ENCODE measurements around the gene EDDM13. TPM values are rescaled to one million over a fixed set of nuclear protein-coding genes. Genes with fewer than 3 reads are reported as not detected.

Gene EDDM13
- total RNA-seq, 2 experiments from 2014 or later: not detected

DNA sequence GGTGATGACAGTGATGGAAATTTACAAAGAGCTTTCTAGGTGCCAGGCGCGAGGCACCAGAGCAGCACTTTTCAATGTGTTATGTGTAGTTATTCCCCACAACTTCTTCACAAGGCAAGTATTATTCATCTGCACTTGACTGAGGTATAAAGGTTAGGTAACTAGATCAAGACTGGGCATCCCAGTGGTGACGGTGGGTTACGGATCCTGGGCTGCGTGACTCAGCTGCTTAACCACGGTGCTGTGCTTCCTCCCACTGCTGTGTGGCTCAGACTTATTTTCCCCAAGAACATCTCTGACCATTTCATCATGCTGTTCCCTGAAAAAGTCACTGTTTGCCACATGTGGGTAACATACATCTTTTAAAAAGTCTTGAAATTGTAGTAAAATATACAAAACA is 19.3 kb downstream of the EDDM13 start:
- H3K9me3 Mint-ChIP-seq: no peaks in the 10 kb centered on the region
- H3K4me3 Mint-ChIP-seq: no peak overlapping the region
- Histone ChIP-seq H3K4me3 (ENCODE audit: low read length) (no peak overlapping the region), H3K36me3 (ENCODE audit: insufficient read depth, low read length) (peaks cover 11% of the 10 kb centered on the region), H3K9me3 (ENCODE audit: control insufficient read depth in 1 of 2, insufficient read depth in 1 of 2, low read length in 2 of 2) (no peaks in the 10 kb centered on the region), H3K4me1 (ENCODE audit: insufficient read depth, low read length) (no peaks in the 10 kb centered on the region), H3K27ac (ENCODE audit: low read depth in 1 of 2, low read length in 2 of 2) (no peak overlapping the region), H3K27me3 (ENCODE audit: control insufficient read depth in 1 of 2, insufficient read depth in 2 of 2, low read length in 2 of 2) (no peaks in the 10 kb centered on the region)
- H3K27ac Mint-ChIP-seq: no peak overlapping the region
- intact Hi-C loops (cut with DNase I, micrococcal nuclease): no loop called here
- TF ChIP-seq, protein P1, sequence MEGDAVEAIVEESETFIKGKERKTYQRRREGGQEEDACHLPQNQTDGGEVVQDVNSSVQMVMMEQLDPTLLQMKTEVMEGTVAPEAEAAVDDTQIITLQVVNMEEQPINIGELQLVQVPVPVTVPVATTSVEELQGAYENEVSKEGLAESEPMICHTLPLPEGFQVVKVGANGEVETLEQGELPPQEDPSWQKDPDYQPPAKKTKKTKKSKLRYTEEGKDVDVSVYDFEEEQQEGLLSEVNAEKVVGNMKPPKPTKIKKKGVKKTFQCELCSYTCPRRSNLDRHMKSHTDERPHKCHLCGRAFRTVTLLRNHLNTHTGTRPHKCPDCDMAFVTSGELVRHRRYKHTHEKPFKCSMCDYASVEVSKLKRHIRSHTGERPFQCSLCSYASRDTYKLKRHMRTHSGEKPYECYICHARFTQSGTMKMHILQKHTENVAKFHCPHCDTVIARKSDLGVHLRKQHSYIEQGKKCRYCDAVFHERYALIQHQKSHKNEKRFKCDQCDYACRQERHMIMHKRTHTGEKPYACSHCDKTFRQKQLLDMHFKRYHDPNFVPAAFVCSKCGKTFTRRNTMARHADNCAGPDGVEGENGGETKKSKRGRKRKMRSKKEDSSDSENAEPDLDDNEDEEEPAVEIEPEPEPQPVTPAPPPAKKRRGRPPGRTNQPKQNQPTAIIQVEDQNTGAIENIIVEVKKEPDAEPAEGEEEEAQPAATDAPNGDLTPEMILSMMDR (IDR thresholded peaks at IDR 0.05): no peak
- ChIA-PET POLR2A (interaction anchor here (2.0 kb wide), 1 partner anchor 23 kb away, joined by 5 read pairs; the partner anchor contains the start of gene ZSCAN5A), CTCF (interaction anchor here (1.6 kb wide), 1 partner anchor 18 kb away, joined by 4 read pairs; no protein-coding TSS in a partner anchor)
- no peaks in the 10 kb centered on the region for H3K27me3 Mint-ChIP-seq
- H3K36me3 Mint-ChIP-seq (ENCODE audit: low read depth): peaks cover 57% of the 10 kb centered on the region
- ATAC-seq (ENCODE audit: poor library complexity) (no peak), DNase-seq (no peak)
- no peaks in the 10 kb centered on the region for H3K4me1 Mint-ChIP-seq (ENCODE audit: low read depth)

DNA sequence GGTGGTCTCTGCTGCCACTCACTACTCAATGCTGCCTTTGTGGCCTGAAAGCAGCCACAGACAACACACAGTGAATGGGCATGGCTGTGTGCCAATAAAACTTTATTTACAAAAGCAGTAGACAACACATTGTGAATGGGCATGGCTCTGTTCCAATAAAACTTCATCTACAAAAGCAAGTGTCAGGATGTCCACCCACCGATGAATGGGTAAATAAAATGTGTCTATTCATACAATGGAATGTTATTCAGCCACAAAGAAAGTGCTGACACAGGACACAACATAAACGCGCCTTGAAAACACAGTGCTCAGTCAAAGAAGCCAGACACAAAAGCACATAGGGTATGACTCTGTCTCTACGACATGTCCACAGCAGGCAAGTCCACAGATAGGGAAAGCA is 22.0 kb downstream of the EDDM13 start:
- Mint-ChIP-seq H3K27me3 (no peaks in the 10 kb centered on the region), H3K4me3 (no peak overlapping the region), H3K9me3 (no peaks in the 10 kb centered on the region), H3K36me3 (ENCODE audit: low read depth) (peaks cover 64% of the 10 kb centered on the region), H3K4me1 (ENCODE audit: low read depth) (no peaks in the 10 kb centered on the region), H3K27ac (no peak overlapping the region)
- Histone ChIP-seq H3K27ac (ENCODE audit: low read depth in 1 of 2, low read length in 2 of 2) (no peak overlapping the region), H3K9me3 (ENCODE audit: control insufficient read depth in 1 of 2, insufficient read depth in 1 of 2, low read length in 2 of 2) (no peaks in the 10 kb centered on the region), H3K36me3 (ENCODE audit: insufficient read depth, low read length) (peaks cover 11% of the 10 kb centered on the region), H3K4me3 (ENCODE audit: low read length) (no peak overlapping the region), H3K27me3 (ENCODE audit: control insufficient read depth in 1 of 2, insufficient read depth in 2 of 2, low read length in 2 of 2) (no peaks in the 10 kb centered on the region), H3K4me1 (ENCODE audit: insufficient read depth, low read length) (no peaks in the 10 kb centered on the region)
- DNase-seq (no peak), ATAC-seq (ENCODE audit: poor library complexity) (no peak)
- CTCF ChIA-PET: no interaction called here
- POLR2A ChIA-PET: no interaction called here
- TF ChIP-seq, protein P1 (IDR thresholded peaks at IDR 0.05): no peak
- intact Hi-C loops (cut with DNase I, micrococcal nuclease): no loop called here

DNA sequence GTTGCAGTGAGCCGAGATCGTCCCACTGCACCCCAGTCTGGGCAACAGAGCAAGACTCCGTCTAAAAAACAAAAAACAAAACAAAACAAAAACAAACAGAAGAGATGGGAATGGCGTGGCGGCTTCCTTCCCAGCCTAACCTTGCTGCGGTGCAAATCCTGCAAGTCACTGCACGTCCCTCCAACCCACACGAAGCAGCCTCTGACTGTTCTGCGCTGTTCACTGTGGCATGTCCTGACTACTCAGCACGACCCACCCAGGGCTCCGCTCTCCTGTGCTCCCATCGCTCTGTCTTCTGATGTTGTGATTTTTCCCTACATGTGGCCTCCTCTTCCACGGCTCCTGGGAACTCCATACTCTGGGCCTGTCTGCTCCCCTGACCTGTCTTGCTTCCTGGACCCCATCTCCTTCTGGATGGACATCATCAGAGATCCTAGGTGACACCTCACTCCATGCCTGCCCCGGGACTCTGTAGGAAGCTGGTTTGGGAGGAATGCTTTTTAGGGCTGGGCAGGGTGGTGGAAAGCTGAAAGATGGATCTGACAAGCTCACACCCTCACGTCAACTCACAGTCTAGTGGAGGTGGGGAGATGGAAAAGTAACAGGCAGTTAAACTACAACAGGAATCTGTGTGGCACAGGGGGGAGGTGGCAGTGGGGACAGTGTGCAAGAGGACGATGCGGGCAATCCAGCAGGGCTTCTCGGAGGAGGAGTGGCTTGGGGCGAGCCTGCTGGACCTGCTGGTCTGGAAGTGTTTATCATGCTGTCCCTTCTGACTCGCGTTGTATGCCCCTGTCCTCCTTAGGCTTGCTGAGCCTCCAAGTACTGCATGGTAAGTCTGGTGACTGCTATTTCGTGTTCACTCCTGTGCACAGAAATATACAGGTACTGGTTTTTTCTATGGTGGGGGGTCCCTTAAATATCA is 23.2 kb downstream of the EDDM13 start:
- H3K36me3 ChIP-seq (ENCODE audit: insufficient read depth, low read length): peaks cover 11% of the 10 kb centered on the region
- Mint-ChIP-seq H3K4me1 (ENCODE audit: low read depth) (peaks cover 2% of the 10 kb centered on the region), H3K9me3 (no peaks in the 10 kb centered on the region), H3K4me3 (no peak overlapping the region), H3K27ac (no peak overlapping the region), H3K27me3 (no peaks in the 10 kb centered on the region), H3K36me3 (ENCODE audit: low read depth) (peaks cover 65% of the 10 kb centered on the region)
- H3K9me3 ChIP-seq (ENCODE audit: control insufficient read depth in 1 of 2, insufficient read depth in 1 of 2, low read length in 2 of 2): no peaks in the 10 kb centered on the region
- ChIA-PET POLR2A (no interaction called here), CTCF (no interaction called here)
- H3K27me3 ChIP-seq (ENCODE audit: control insufficient read depth in 1 of 2, insufficient read depth in 2 of 2, low read length in 2 of 2): no peaks in the 10 kb centered on the region
- TF ChIP-seq, protein P1 (IDR thresholded peaks at IDR 0.05): no peak
- no peak for DNase-seq
- no peak overlapping the region for H3K4me3 ChIP-seq (ENCODE audit: low read length)
- intact Hi-C loops (cut with DNase I, micrococcal nuclease): no loop called here
- H3K4me1 ChIP-seq (ENCODE audit: insufficient read depth, low read length): no peaks in the 10 kb centered on the region
- no peak for ATAC-seq (ENCODE audit: poor library complexity)
- no peak overlapping the region for H3K27ac ChIP-seq (ENCODE audit: low read depth in 1 of 2, low read length in 2 of 2)
